Heart right ventricle (tissue), 16 donors: ENCODE data around the gene FHAD1. TPM values are rescaled to one million over a fixed set of nuclear protein-coding genes. Genes with fewer than 3 reads are reported as not detected.

Source experiments
- ATAC-seq, 8 donors: fragments of 200-7000 bp; cut with Tn5 transposase; one replicate each; pipeline ENCODE4 v1.9.1; 2020; ENCODE audit warnings: mild to moderate bottlenecking in 8 of 8, moderate library complexity in 8 of 8, moderate number of reproducible peaks in 1 of 8
- DNase-seq, 2 donors: peaks; one replicate each; pipeline ENCODE4 v3.0.0-alpha.2; 2020
- H3K27ac ChIP-seq, 10 donors: fragments of 200-600 bp; sonication (generic) in 2 of 10; one replicate each; pipeline versions ENCODE4 v1.5.0 to v1.8.0; 2020 to 2022; ENCODE audit warnings: mild to moderate bottlenecking in 3 of 10
- H3K27me3 ChIP-seq, 7 donors: fragments of 200-600 bp; one replicate each; pipeline ENCODE4 v1.8.0; 2021 to 2022; ENCODE audit warnings: mild to moderate bottlenecking in 2 of 7
- H3K36me3 ChIP-seq, 9 donors: fragments of 200-600 bp; sonication (generic) in 1 of 9; one replicate each; pipeline versions ENCODE4 v1.5.0 to v1.8.0; 2020 to 2022; ENCODE audit warnings: mild to moderate bottlenecking in 2 of 9
- H3K4me1 ChIP-seq, 9 donors: fragments of 200-600 bp; sonication (generic) in 1 of 9; one replicate each; pipeline versions ENCODE4 v1.5.0 to v1.8.0; 2020 to 2022; ENCODE audit warnings: mild to moderate bottlenecking in 4 of 9
- H3K4me3 ChIP-seq, 10 donors: fragments of 200-600 bp; sonication (generic) in 2 of 10; one replicate each; pipeline versions ENCODE4 v1.5.0 to v1.8.0; 2020 to 2022; ENCODE audit warnings: mild to moderate bottlenecking in 7 of 10, moderate library complexity in 2 of 10
- H3K9me3 ChIP-seq, 11 donors: fragments of 200-600 bp in 10 of 11; sonication (generic) in 2 of 11; one replicate each; pipeline versions ENCODE4 v1.5.0 to v1.8.0; 2013 to 2022; ENCODE audit warnings: mild to moderate bottlenecking in 2 of 11, control low read depth in 1 of 11, moderate library complexity in 1 of 11
- WGBS, 2 donors: extraction: QIAGEN DNeasy Blood & Tissue Kit; methylation state at CpG; one replicate each; pipeline ENCODE4 v1.1.7; 2013; ENCODE audit warnings: inconsistent platforms in 1 of 2; 5-methylcytosine and 5-hydroxymethylcytosine counted together
- intact Hi-C, 10 donors: fragments of 100-400 bp; cut with DNase I; formaldehyde crosslinking; loops; one replicate each; pipeline versions ENCODE4 v1.11.1 to v1.14.2; 2022
- polyA plus RNA-seq, 2 donors: library from polyadenylated mRNA; stranded (reverse); fragments of 200-250 nt; gene quantifications; one replicate each; pipeline ENCODE4 v1.2.3, GENCODE V29; 2013
- total RNA-seq, 10 donors: library from RNA; stranded (reverse); fragmentation: NEBNext Ultra II Directional in 3 of 10; extraction: Animal tissue kit (Norgen Biotek cat#: 25700) in 3 of 10; gene quantifications; one replicate each; pipeline versions ENCODE4 v1.2.1 to v1.2.4, GENCODE V29; 2021 to 2023
- TF ChIP-seq, protein P1 (sequence below), 9 donors: fragments of 200-600 bp; sonication (generic) in 2 of 9; IDR thresholded peaks; one replicate each; pipeline versions ENCODE4 v1.5.0 to v1.8.0; 2021 to 2022; ENCODE audit warnings: antibody characterized with exemption in 9 of 9, mild to moderate bottlenecking in 5 of 9, moderate library complexity in 1 of 9
- donor health status: Arrhythmogenic right ventricular cardiomyopathy.
- donor health status: ischemic (EF 13 %, LVEDD 7.1; RV severe dilation, severe dysfunction).
- donor health status: healthy with polysubstance abuse.
- donor health status: DM: no; HTN: yes; CAD: no.
- donor health status: DM: no; HTN: no; CAD: no.
- donor health status: ischemic (EF 25% LVEDD 6.9; RV normal size, moderate dysfunction).
- donor health status: ischemic (EF 25% LVEDD 5.7; RV mildly dilated, moderate dysfunction).
- donor health status: healthy.
- donor health status: DM: yes; HTN: yes; CAD: no.
- donor health status: Ischemic cardiomyopathy.
- donor health status: ischemic (EF 35%, LVEDD 5.7; RV mildly dilated, moderate dysfunction).
- donor health status: nonischemic (EF 11% LVEDD 7.7; RV severe dilation, severe dysfunction).
- donor health status: DM: yes; HTN: yes; CAD: no.
- donor health status: PGD.
- donor health status: ischemic (EF 29% LVEDD 5.4; RV normal size, mild dysfunction).
- donor health status: nonischemic (EF 23%, LVEDD 6.1; RV moderate dilation, normal function).

The FHAD1 gene
- total and polyA plus RNA-seq, 12 donors = 0.06 to 1.0 (median 0.12) TPM; not detected in 5

DNA sequence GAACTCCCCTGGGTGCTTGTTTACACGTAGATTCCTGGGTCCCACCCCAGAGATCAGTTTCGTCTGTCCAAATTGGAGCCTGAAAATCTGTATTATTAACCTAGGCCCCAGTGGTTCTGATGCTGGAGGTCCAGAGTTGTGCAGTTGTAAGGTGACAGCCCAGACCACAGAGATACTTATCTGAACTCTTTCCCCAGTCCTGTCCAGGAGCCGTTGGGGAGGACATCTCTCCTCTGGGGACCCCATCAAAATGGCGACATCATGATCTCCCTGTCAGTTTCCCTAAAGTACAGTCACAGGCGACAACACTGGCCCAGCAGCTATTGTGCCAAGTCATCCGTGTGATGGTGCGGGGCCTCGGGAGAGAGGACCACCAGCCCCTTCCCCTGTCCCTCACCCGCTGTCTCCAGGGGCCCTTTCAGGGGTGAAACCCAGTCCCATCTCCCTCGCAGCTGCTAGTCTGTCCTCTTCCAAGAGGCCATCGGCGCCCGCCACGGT is 161.9 kb downstream of the FHAD1 start:
- no peak for ATAC-seq
- no peaks in the 10 kb centered on the region for H3K27me3 ChIP-seq
- peak overlapping the region in 6 of 10 donors; percentile 50 to 96 (median 82) for H3K27ac ChIP-seq
- no peak for DNase-seq
- intact Hi-C loops = loop anchor here in 1 of 10 donors (5.0 kb wide), 1 partner anchor 67 kb away; no protein-coding TSS in a partner anchor
- H3K9me3 ChIP-seq = no peaks in the 10 kb centered on the region
- H3K4me3 ChIP-seq = peak overlapping the region; percentile 70 to 94 (median 84)
- H3K36me3 ChIP-seq = peaks cover 0 to 11% (median 0%) of the 10 kb centered on the region in 9 donors
- H3K4me1 ChIP-seq = peaks cover 7 to 52% (median 38%) of the 10 kb centered on the region in 9 donors
- WGBS, 2 donors = 39 to 43% methylated on average over 14 of the region's 14 CpGs
- TF ChIP-seq, protein P1, sequence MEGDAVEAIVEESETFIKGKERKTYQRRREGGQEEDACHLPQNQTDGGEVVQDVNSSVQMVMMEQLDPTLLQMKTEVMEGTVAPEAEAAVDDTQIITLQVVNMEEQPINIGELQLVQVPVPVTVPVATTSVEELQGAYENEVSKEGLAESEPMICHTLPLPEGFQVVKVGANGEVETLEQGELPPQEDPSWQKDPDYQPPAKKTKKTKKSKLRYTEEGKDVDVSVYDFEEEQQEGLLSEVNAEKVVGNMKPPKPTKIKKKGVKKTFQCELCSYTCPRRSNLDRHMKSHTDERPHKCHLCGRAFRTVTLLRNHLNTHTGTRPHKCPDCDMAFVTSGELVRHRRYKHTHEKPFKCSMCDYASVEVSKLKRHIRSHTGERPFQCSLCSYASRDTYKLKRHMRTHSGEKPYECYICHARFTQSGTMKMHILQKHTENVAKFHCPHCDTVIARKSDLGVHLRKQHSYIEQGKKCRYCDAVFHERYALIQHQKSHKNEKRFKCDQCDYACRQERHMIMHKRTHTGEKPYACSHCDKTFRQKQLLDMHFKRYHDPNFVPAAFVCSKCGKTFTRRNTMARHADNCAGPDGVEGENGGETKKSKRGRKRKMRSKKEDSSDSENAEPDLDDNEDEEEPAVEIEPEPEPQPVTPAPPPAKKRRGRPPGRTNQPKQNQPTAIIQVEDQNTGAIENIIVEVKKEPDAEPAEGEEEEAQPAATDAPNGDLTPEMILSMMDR (IDR thresholded peaks at IDR 0.05) = no peak

GRCh38 chr1:15409388-15410222 is 162.6 kb downstream of the FHAD1 start, which contains the start of gene EFHD2:
Gene EFHD2, plus strand, starts transcription at chr1:15409888. Its CDS starts 84 bp downstream, at chr1:15409972.
- TF ChIP-seq, protein P1 (IDR thresholded peaks at IDR 0.05) = no peak
- intact Hi-C loops = loop anchor here in 2 of 10 donors (5.0 kb wide), 1 partner anchor 67 kb away; no protein-coding TSS in a partner anchor
- Histone ChIP-seq H3K27ac (peak within 1 kb of the TSS in 9 of 10 donors; percentile 66 to 96 (median 81)), H3K9me3 (no peaks in the 10 kb centered on the region), H3K27me3 (no peaks in the 10 kb centered on the region), H3K4me3 (peak within 1 kb of the TSS; percentile 70 to 94 (median 84)), H3K4me1 (peaks cover 7 to 58% (median 43%) of the 10 kb centered on the region in 9 donors), H3K36me3 (peaks cover 0 to 18% (median 0%) of the 10 kb centered on the region in 9 donors)
- DNase-seq (peak; percentile 85 to 86), ATAC-seq (peak; percentile 79 to 96 (median 88))
- 1% methylated on average over 75 to 99 of the region's 99 CpGs for WGBS, 2 donors

DNA sequence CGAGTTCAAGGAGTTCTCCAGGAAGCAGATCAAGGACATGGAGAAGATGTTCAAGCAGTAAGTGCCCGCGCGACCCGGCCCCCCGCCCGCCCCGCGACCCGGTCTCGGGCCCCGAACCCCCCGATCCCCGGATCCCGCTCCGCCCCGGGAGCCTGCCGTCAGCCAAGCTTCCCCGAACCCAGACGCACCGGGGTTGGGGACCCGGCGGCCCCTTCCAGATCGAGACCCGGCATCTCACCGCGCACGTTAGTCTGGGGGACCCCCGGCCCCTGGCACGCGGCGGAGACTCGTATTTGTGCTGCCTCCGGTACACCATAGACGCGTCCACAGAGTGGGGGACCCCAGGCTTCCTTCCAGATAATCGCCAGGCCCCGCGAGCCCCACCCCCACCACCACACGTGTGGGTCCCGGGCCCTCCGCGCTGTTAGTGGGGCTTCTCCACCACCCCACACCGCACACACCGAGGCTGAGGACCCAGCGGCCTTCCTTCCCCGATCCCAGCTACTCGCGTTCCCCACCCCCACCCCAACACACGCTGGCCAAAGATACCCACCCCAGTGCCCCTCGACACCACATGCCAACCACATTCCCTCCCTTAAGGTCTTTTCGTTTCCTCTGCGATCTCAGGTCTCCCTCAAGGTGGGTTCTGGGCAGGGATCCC is 163.3 kb downstream of the FHAD1 start:
- Histone ChIP-seq H3K27ac (peak overlapping the region in 9 of 10 donors; percentile 66 to 96 (median 81)), H3K4me3 (peak overlapping the region; percentile 70 to 94 (median 84)), H3K36me3 (peaks cover 0 to 26% (median 0%) of the 10 kb centered on the region in 9 donors), H3K27me3 (no peaks in the 10 kb centered on the region), H3K4me1 (peaks cover 7 to 66% (median 45%) of the 10 kb centered on the region in 9 donors), H3K9me3 (no peaks in the 10 kb centered on the region)
- TF ChIP-seq, protein P1 (IDR thresholded peaks at IDR 0.05) = no peak
- peak in 1 of 8 donors; percentile 12 for ATAC-seq
- DNase-seq = peak in 1 of 2 donors; percentile 27
- intact Hi-C loops = loop anchor here in 1 of 10 donors (5.0 kb wide), 1 partner anchor 68 kb away; no protein-coding TSS in a partner anchor
- 3% methylated on average over 53 of the region's 53 CpGs for WGBS, 2 donors

GRCh38 chr1:15410884-15411245 is 163.8 kb downstream of the FHAD1 start:
- no peak for DNase-seq
- Histone ChIP-seq H3K27ac (peak overlapping the region in 7 of 10 donors; percentile 73 to 96 (median 81)), H3K27me3 (no peaks in the 10 kb centered on the region), H3K4me1 (peaks cover 7 to 71% (median 50%) of the 10 kb centered on the region in 9 donors), H3K4me3 (peak overlapping the region in 9 of 10 donors; percentile 76 to 94 (median 85)), H3K36me3 (peaks cover 0 to 31% (median 0%) of the 10 kb centered on the region in 9 donors), H3K9me3 (no peaks in the 10 kb centered on the region)
- TF ChIP-seq, protein P1 (IDR thresholded peaks at IDR 0.05) = no peak
- intact Hi-C loops = loop anchor here in 1 of 10 donors (5.0 kb wide), 1 partner anchor 69 kb away; no protein-coding TSS in a partner anchor
- WGBS, 2 donors = 59 to 73% methylated on average over 11 of the region's 11 CpGs
- no peak for ATAC-seq
